Gastroesophageal sphincter (tissue), 4 donors: ENCODE results near the gene OSR1. TPM values are rescaled to one million over a fixed set of nuclear protein-coding genes. Genes with fewer than 3 reads are reported as not detected.

ENCODE experiments used
- ATAC-seq: fragments of 150-250 bp; one replicate; pipeline ENCODE4 v1.9.1; 2016; ENCODE audit warnings: mild to moderate bottlenecking, moderate library complexity
- H3K27ac ChIP-seq, 4 donors: fragments of 200-600 bp; sonication (generic) in 3 of 4; 1 replicate in 3 of 4; 2 replicates in 1 of 4; pipeline ENCODE4 v1.5.1; 2016 to 2019
- H3K27me3 ChIP-seq: fragments of 200-600 bp; sonication (generic); one replicate; pipeline ENCODE4 v1.5.1; 2019
- H3K36me3 ChIP-seq, 2 donors: fragments of 200-600 bp; sonication (generic); one replicate each; pipeline ENCODE4 v1.5.1; 2019; ENCODE audit warnings: control low read depth in 1 of 2
- H3K4me1 ChIP-seq, 3 donors: fragments of 200-600 bp; sonication (generic); 1 replicate in 2 of 3; 2 replicates in 1 of 3; pipeline ENCODE4 v1.5.1; 2016 to 2019; ENCODE audit warnings: control low read depth in 2 of 3
- H3K4me3 ChIP-seq, 2 donors: fragments of 200-600 bp; sonication (generic); one replicate each; pipeline ENCODE4 v1.5.1; 2019; ENCODE audit warnings: mild to moderate bottlenecking in 1 of 2, moderate library complexity in 1 of 2
- H3K9me3 ChIP-seq, 3 donors: fragments of 200-600 bp; sonication (generic); one replicate each; pipeline ENCODE4 v1.5.1; 2017 to 2019; ENCODE audit warnings: control low read depth in 2 of 3
- CTCF ChIP-seq, 4 experiments: fragments of 200-600 bp in 2 of 4; fragments of 450-650 bp in 2 of 4; sonication (generic) in 1 of 4; IDR thresholded peaks; one replicate each; pipeline ENCODE4 v1.5.1; 2017 to 2019; ENCODE audit warnings: antibody characterized with exemption in 4 of 4, mild to moderate bottlenecking in 2 of 4, moderate library complexity in 2 of 4
- EP300 ChIP-seq: sonication (generic); formaldehyde crosslinking; IDR thresholded peaks from one replicate; pipeline ENCODE4 v1.6.1; 2017; ENCODE audit warnings: antibody characterized with exemption, mild to moderate bottlenecking
- POLR2A ChIP-seq, 2 donors: fragments of 450-650 bp; IDR thresholded peaks; one replicate each; pipeline ENCODE4 v1.6.1; 2017; ENCODE audit warnings: antibody characterized with exemption in 2 of 2, mild to moderate bottlenecking in 2 of 2, moderate library complexity in 1 of 2
- POLR2AphosphoS5 ChIP-seq: sonication (generic); formaldehyde crosslinking; IDR thresholded peaks from one replicate; pipeline ENCODE4 v1.6.1; 2017; ENCODE audit warnings: antibody characterized with exemption
- WGBS, 2 donors: methylation state at CpG; one replicate each; pipeline ENCODE4 v1.1.5; 2018; ENCODE audit warnings: low coverage in 1 of 2; 5-methylcytosine and 5-hydroxymethylcytosine counted together
- total RNA-seq, 4 donors: library from RNA; depleted of rRNA; stranded (reverse); fragments of >200 nt; gene quantifications; one replicate each; pipeline ENCODE4 v1.1.0, GENCODE V29; 2016

The OSR1 gene
- total RNA-seq, 4 donors from 2014 or later = 30.7 to 75.0 (median 50.7) TPM

DNA sequence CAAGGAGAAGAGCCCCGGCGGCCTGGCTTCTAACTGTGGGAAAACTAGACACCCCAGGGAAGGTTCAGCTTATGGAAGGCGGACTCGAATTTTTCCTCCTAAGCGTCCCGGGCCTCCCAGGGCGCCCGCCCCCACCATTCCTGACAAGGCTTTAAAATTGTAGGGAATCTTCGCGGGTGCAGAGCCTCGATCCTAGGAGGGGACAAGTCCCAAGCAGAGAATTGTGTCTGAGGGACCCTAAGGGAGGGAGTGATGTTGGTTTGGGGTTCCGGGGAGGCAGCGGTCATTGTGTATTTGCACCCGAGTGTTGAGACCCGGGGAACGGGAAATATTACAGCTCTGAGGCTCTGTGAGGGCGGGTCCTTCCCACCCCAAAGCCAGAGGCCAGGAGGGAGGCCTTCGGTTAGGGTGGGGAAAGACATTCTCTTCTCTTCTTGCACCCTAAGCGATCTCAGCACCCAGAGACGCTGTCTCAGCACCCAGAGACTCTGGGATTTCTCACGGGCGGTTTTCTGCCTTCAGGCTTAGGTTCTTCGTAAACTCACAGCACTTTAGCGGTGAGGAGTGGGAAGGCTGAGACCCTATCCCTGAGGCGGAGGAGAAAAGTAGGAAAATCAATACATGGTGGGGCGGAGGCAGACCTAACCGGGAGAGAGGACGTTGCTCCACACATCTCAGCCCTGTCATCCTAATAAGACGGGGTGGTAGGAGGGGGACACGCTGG, 7.6 kb downstream of the OSR1 start:
- no peaks in the 10 kb centered on the region for H3K9me3 ChIP-seq
- H3K36me3 ChIP-seq = peaks cover 0 to 32% of the 10 kb centered on the region in 2 donors
- peaks cover 24% of the 10 kb centered on the region for H3K27me3 ChIP-seq
- H3K4me1 ChIP-seq = peaks cover 0 to 83% (median 25%) of the 10 kb centered on the region in 3 donors
- peak overlapping the region; percentile 48 to 97 (median 92) for H3K27ac ChIP-seq
- H3K4me3 ChIP-seq = peak overlapping the region in 1 of 2 donors; percentile 38
- no peak for ATAC-seq
- 39 to 41% methylated on average over 3 to 5 of the region's 30 CpGs for WGBS, 2 donors
- no peak for TF ChIP-seq EP300
- TF ChIP-seq CTCF (IDR thresholded peaks at IDR 0.05) = no peak
- TF ChIP-seq POLR2AphosphoS5 = no peak
- no peak for TF ChIP-seq POLR2A (IDR thresholded peaks at IDR 0.05)

- Histone ChIP-seq H3K4me1 (peaks cover 0 to 75% (median 25%) of the 10 kb centered on the region in 3 donors), H3K27me3 (peaks cover 23% of the 10 kb centered on the region), H3K4me3 (peak overlapping the region in 1 of 2 donors; percentile 36), H3K27ac (peak overlapping the region; percentile 48 to 97 (median 92)), H3K36me3 (peaks cover 0 to 34% of the 10 kb centered on the region in 2 donors), H3K9me3 (no peaks in the 10 kb centered on the region)
- WGBS, 2 donors = 85% methylated on average over 8 of the region's 47 CpGs; no CpG with 5 or more reads in 1 of the 2 donors
- ATAC-seq = peak; percentile 19
- TF ChIP-seq POLR2AphosphoS5 (peak; percentile 24), CTCF (IDR thresholded peaks at IDR 0.05) (peak in 3 of 4 experiments; percentile 75 to 91 (median 90)), POLR2A (IDR thresholded peaks at IDR 0.05) (no peak)
Measured at GRCh38 chr2:19349911-19350677, 8.3 kb downstream of the OSR1 start.

GRCh38 chr2:19348692-19349091, 9.7 kb downstream of the OSR1 start:
- peak overlapping the region in 1 of 2 donors; percentile 70 for H3K4me3 ChIP-seq
- H3K36me3 ChIP-seq = peaks cover 0 to 41% of the 10 kb centered on the region in 2 donors
- peak overlapping the region; percentile 63 to 97 (median 92) for H3K27ac ChIP-seq
- no peaks in the 10 kb centered on the region for H3K9me3 ChIP-seq
- no CpG with 5 or more reads among the region's 8 CpGs for WGBS, 2 donors
- peaks cover 22% of the 10 kb centered on the region for H3K27me3 ChIP-seq
- H3K4me1 ChIP-seq = peaks cover 0 to 61% (median 22%) of the 10 kb centered on the region in 3 donors
- ATAC-seq = no peak
- no peak for TF ChIP-seq CTCF (IDR thresholded peaks at IDR 0.05)
- no peak for TF ChIP-seq POLR2A (IDR thresholded peaks at IDR 0.05)
- no peak for TF ChIP-seq POLR2AphosphoS5
- TF ChIP-seq EP300 = no peak

DNA sequence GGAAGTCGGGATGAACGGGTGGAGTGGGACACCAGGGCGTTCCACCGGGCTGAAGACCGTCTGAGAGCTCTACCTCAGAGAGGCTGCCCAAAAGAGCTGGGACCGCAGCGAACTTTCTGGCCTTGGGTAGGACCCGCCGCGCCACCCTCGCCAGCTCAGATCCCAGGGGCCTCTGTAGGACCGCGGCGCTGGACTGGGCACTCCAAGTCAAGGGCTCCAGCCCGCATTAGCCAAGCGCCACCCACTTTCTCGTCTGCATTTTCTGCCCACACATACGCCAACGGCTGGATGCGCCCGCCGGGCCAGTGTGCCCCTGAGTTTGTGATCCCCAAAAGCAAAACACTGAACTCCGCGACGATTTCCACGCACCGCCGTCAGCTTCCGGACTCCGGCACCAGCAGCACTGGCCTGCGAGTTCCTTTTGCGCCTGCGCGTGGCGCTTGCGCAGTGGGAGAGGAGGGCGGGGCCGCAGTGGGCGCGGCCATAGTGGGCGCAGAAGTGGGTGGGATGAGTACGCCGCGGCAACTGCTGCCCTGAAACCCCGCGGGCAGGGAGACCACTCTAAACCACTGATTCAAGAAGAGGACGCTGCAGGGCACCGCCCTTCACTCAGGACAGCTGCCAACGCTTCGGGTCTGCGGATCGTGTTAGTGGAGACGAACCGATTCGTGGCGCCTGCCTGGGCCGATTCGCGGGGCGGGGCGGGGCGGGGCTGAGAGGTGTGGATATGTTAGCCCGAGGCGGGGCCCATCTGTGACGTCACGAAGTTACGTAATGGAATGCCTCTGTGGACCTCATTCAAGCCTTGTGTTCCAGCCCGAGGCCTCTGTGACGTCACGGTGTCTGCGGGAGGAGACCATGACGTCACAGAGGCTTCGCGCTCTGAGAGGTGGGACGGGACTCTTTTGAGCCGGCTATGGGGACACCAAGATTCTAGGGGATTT, 10.5 kb downstream of the OSR1 start:
- 3% methylated on average over 6 of the region's 76 CpGs; no CpG with 5 or more reads in 1 of the 2 donors for WGBS, 2 donors
- H3K36me3 ChIP-seq = peaks cover 0 to 34% of the 10 kb centered on the region in 2 donors
- H3K9me3 ChIP-seq = no peaks in the 10 kb centered on the region
- H3K4me3 ChIP-seq = peak overlapping the region; percentile 48 to 70
- H3K4me1 ChIP-seq = peaks cover 0 to 53% (median 14%) of the 10 kb centered on the region in 3 donors
- H3K27me3 ChIP-seq = peaks cover 14% of the 10 kb centered on the region
- H3K27ac ChIP-seq = peak overlapping the region; percentile 63 to 97 (median 92)
- peak in 3 of 4 experiments; percentile 17 to 26 (median 21) for TF ChIP-seq CTCF (IDR thresholded peaks at IDR 0.05)
- no peak for TF ChIP-seq EP300
- TF ChIP-seq POLR2A (IDR thresholded peaks at IDR 0.05) = peak; percentile 96 to 97
- TF ChIP-seq POLR2AphosphoS5 = peak; percentile 99
- ATAC-seq = peak; percentile 94
